GM12864 (cell line): Measurements from ENCODE around the gene BCS1L.

Experiments
- DNase-seq: peaks from one replicate; pipeline ENCODE4 v3.0.0-alpha.2; 2011; ENCODE audit warnings: low read depth
- H3K4me3 ChIP-seq: 2 replicates; pipeline ENCODE4 v1.5.1; 2011; ENCODE audit warnings: mild to moderate bottlenecking, low read depth, low read length, control low read depth
- CTCF ChIP-seq: IDR thresholded peaks from 2 replicates; pipeline ENCODE4 v1.5.1; 2011; ENCODE audit warnings: low read depth, mild to moderate bottlenecking, moderate library complexity, low read length, control low read depth, inconsistent platforms; ENCODE audit errors: missing control alignments

BCS1L gene

DNA sequence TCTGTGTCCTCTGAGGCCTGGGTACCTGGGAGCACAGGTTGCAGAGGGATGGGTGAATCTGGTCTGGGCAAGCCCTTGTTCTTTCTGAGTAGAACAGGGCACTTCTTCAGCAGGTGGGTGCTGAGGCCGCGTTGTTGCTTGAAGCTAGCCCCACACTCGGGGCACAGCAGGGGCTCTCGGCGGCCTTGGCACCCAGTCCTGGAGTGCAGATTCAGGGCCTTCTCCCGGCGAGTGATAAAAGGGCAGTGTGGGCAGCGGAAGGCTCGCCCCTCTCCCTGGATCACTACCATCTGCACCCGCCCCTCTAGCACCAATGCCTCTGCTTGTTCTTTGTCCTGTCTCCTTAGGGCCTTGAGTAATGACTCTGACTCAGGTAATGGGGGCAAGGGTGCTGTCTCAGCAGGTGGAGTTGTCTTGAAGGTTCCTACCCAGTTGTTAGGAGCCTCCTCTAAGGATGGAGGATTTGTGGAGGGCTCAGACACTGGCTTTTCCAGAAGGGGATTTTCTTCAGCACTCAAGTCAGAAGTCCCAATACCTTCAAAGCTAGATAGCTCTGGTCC, 15.7 kb upstream of the BCS1L start:
- DNase-seq: no peak
- no peak overlapping the region for H3K4me3 ChIP-seq
- TF ChIP-seq CTCF: no peak

DNA sequence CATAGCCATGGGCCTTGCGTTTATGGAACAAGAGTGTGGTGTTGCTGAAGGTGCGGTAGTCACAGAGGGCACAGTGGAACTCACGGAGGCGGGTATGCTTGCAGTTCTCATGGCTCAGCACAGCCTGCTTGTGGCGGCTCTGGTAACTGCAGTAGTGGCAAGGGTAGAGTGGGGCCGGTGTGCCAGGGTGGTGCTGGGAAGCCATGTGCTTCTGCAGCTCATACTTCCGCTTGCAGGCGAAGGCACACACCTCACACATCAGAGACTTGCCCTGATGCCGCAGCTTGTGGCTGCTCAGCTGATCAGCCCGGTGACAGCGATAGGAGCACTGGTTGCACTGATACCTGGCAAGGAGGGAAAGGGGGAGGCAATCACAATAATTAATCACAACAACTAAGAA, 14.8 kb upstream of the BCS1L start:
- DNase-seq: no peak
- no peak for TF ChIP-seq CTCF
- no peak overlapping the region for H3K4me3 ChIP-seq

DNA sequence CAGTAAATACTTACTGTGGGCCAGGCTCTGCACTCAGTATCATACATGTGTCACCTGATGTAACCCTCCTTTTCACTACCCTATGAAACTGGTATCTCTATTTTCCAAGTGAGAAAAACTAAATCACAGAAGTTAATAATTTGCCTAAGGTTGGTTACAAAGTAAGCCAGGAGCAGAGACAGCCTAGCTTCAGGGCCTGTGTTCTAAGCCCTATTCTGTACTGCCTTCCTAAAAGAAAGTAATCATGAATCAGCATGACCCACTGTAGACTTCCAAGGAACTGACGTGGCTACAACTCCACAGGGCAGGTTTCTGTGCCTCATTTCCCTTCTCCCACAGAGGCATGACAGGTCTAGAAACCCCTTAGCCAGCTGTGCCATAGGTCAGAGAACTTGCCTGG, 14.4 kb upstream of the BCS1L start:
- TF ChIP-seq CTCF: no peak

GRCh38 chr2:218648088-218648786, 11.2 kb upstream of the BCS1L start:
- H3K4me3 ChIP-seq: no peak overlapping the region
- TF ChIP-seq CTCF: peak; percentile 92
- DNase-seq: peak; percentile 29

More for the DNA sequence above, 14.4 kb upstream of the BCS1L start:
- DNase-seq: no peak
- no peak overlapping the region for H3K4me3 ChIP-seq

GRCh38 chr2:218648787-218649100, 10.7 kb upstream of the BCS1L start:
- no peak for DNase-seq
- TF ChIP-seq CTCF: no peak
- no peak overlapping the region for H3K4me3 ChIP-seq

- DNase-seq: no peak
- H3K4me3 ChIP-seq: no peak overlapping the region
- TF ChIP-seq CTCF: no peak
These were observed 3.7 kb upstream of the BCS1L start for GRCh38 chr2:218655751-218656150.

DNA sequence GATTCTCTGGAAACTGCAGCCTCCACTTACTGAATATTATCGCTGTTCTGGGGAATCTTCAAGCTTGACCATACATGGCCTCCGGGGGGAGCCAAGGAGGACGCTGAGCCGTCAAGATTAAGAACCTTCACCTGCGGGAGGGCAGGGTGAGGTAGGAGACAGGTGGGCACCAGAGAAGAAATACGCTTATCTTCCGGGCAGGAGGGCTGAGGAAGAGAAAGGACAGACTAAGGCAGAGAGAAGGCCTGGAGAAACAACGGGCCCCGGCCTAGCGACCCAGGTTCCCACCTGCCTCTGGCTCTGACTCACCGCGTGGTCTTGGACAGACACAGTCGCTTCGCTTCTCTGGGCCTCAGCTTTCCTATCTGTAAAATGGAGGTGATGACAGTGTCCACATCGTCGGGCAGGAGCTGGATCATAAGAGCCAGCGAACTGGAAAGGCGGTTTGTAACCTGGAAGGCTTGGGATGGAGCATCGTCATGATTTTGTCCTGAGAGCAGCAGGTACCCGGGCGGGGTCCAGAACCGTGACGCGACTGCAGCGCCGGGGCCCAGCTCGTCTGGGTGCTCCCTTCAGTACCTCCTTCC, 719 bp upstream of the BCS1L start:
- peak overlapping the region; percentile 88 for H3K4me3 ChIP-seq
- TF ChIP-seq CTCF: peak; percentile 68
- peak; percentile 34 for DNase-seq
